ENCODE results near the gene GNA12.
A peak's percentile ranks its signal among the peaks of the same experiment; 100 is the strongest.
"Not testable (repeated sequence)": the region's sequence is repeated elsewhere in the genome, so short reads cannot be mapped to it uniquely, and the experiment has no call there.

GNA12 gene

DNA sequence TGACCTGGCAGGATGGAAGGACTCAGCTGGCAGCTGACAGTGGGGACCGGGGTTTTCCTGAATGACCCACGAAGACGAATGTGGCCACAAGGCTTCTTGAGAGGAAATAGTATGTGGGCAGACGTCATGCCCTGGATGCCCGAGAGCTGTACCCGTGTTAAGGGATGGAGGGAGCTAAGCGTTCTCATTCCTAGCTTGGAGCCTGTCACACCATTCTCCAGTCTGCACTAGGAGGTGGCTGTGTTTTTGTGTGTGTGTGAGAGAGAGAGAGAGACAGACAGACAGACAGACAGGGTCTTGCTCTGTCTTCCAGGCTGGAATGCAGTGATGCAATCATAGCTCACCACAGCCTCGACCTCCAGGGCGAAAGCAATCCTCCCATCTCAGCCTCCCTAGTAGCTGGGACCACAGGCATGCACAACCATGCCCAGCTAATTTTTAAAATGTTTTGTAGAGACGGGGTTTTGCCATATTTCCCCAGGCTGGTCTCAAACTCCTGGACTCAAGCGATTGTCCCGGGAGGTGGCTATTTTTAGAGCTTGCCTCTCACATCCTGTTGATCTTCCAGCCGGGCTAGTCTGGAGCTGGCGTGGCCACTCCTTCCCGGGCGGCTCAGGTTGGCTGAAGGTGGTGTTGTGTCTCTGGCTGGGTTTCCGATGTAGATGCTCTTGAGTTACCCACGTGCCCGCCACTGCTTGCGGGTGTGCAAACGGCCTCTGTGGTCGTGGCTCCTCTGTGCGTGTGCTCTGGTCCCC is 154.0 kb downstream of the GNA12 start:
- DNase-seq (ENCODE audit: low spot score): no peak

DNA sequence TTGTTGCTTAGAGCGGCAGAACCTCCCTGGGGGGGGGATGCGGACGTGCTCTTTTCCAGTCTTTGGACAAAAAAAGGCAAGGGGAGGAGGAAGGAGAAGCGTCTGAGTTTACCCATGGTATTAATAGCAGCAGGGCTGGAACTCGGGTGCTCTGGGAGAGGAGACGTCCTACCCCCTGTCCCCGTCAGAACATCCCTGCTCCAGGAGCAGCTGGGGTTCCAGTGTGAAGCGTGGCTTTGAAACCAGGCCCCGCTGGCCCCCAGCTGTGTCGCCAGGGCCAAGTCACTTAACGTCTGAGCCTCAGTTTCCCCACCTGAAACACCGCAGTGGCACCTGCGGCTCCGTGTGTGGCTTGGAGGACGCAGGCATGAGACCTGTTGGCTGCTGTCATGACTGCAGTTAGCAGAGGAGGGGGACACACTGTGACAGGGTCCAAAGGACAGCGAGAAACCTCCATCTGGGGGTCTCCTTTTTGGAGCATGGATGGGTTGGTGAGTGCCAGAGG is 154.7 kb downstream of the GNA12 start:
- DNase-seq (ENCODE audit: low spot score): no peak

DNA sequence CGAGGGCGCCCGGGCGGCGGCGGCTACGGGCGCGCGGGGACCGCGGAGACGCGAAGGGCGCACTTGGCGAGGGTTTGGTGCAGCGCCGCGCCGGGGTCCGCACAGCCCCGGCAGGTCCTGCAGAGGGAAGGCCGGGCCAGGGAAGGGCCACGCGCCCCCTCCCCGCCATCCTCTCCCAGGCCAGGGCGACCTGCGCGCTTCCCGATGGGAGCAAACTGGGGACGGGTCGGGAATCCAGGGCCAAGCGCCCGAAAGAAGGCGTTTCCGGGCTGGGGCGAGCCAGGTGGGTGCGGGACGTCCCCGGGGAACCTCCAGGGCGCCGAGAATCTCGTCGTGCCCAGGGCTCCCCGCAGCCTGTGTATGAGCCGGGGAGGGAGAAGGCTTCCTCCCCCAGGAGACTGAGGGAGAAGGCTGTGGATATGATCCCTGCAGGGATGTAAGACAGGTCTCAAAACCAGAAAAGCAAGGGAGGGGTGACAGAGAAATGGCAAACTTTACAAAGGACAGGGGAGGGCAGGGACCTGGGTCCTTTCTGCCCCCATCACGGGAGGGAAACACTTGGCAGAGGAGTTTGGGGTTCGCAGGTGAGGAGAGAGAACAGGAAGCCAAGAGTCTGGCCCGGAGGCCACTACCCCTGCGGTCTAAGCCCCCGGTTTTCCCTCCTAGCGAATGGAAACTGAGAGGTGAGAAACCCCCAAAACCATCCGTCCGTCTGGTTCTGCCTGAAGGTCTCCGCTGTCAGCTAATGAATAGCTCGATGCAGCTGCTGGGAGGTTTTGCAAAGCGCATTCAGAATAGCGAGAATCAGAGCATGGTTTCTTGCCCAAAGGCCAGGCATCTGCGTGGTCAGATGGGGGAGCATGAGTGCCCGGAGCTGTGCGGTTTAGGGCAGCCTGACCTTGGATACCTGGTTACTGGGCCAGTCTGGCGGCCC is 155.4 kb downstream of the GNA12 start:
- DNase-seq (ENCODE audit: low spot score): no peak

DNA sequence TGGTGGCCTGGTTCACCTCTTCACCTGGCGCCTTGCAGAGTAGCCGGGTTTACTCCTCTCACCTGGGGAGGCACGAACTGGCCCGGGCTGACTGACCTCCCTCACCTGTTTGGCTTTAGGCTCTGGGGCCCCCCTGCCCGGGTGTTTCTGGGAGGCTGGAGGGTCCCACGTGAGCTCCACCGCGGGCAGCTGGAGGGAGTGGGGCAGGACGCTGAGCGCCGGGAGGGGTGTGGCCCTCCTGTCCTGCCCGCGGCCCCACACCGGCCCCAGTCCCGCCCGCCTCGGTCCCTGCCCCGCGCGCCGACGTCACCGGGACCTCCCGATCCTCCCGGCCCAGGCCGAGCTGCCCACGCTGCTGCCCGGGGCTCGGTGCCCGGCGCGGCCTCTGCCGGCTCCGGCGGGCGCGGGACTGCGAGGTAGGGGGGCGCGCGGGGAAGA is 156.2 kb downstream of the GNA12 start, which contains the start of gene AMZ1:
TSS of gene AMZ1 (plus strand) at position 322 of the 438 bp plus-strand sequence. CDS start 12,250 bp downstream, outside the sequence.
- DNase-seq (ENCODE audit: low spot score): no peak

DNA sequence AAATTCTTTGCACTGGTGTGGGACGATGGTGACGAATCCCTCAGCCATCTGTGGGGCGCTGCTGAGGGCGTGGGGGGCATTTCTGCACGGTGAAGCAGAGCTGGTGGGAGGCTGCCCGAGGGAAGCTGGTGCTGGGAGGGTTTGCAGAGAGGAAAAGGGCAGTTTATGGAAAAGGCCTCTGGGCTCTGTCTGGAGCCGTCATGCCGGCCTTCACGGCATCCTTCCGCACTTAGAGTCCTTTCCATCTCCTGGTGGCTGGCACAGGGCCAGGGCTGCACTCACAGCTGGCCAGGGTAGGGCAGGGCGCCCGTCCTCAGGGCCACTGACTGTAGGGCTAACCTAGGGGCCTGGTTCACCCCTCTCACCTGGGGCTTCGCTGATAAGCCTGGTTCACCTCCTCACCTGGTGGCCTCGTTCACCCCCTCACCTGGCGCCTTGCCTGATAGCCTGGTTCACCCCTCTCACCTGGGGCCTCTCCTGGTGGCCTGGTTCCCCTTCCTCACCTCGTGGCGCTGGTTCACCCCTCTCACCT is 156.7 kb downstream of the GNA12 start:
- no peak for DNase-seq (ENCODE audit: low spot score)

DNA sequence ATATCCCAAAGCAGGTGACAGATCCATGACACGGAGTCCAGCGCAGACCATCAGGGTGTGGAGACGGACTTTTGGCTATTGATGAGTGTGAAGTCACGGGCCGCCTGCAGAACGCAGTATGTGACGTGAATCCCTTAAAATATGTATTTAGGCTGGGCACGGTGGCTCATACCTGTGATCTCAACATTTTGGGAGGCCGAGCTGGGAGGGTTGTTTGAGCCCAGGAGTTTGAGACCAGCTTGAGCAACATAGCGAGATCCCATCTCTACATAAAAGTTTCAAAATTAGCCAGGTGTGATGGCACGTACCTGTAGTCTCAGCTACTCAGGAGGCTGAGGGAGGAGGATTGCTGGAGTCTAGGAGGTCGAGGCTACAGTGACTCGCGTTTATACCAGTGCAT is 158.0 kb downstream of the GNA12 start:
- no peak for DNase-seq (ENCODE audit: low spot score)

DNA sequence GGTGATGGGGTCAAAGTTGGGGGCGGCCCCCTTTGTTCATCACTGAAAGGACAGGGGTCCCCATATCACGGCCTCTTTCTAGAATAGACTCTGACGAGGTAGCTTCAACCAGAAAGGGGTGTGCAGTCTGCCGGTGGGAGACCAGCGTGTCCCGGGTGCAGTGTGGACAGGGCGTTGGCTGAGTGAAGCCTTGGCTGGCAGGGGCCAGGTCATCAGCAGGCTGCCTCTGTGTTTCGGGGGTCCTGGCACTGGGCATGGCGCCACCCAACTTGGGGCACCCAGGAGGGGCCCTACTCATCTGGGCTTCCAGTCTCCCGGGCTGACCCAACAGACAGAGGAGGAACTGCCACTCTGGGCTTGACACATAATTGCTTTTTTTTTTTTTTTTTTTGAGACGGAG is 159.6 kb downstream of the GNA12 start:
- no peak for DNase-seq (ENCODE audit: low spot score)

DNA sequence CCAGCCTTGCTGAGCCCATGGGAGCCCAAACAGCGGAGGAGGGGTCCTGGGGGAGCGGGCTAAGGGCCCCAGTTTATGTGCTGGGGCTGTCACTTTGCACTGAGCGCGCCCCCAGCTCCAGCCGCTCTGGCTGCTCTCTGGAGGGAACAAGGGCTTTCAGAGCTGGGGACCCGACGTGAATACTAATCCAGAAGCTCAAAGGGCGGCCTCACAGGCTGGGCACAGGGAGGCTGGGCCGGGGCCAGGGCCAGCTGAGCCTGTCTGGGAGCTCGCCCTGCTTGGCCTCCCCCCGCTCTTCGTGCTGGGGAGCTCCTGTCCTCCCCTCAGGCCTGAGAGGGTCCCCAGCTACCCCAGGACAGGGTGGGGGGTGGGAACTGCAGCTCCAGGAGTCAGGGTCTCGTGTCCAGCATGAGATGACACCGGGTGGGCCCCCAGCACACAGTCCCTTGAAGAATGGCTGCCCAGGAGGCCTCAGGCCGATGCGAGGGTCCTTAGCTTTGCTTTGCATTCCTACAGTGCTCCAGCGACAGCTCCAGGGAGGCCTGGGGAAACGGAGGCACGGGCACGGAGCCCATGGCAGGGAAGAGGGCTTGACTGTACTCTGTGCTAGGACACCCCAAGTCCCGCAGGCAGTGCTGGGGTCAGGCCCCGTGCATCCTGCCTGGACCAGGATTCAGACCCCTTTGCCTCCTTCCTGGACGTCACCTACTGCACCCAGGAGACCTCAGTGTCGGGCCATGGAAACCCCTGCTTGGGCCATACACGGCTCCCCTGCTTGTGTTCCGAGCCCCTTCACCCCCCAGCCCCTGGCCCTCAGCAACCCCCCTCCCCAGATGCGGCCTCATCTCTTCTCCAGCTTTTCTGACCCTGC is 161.9 kb downstream of the GNA12 start:
- DNase-seq (ENCODE audit: low spot score): no peak

DNA sequence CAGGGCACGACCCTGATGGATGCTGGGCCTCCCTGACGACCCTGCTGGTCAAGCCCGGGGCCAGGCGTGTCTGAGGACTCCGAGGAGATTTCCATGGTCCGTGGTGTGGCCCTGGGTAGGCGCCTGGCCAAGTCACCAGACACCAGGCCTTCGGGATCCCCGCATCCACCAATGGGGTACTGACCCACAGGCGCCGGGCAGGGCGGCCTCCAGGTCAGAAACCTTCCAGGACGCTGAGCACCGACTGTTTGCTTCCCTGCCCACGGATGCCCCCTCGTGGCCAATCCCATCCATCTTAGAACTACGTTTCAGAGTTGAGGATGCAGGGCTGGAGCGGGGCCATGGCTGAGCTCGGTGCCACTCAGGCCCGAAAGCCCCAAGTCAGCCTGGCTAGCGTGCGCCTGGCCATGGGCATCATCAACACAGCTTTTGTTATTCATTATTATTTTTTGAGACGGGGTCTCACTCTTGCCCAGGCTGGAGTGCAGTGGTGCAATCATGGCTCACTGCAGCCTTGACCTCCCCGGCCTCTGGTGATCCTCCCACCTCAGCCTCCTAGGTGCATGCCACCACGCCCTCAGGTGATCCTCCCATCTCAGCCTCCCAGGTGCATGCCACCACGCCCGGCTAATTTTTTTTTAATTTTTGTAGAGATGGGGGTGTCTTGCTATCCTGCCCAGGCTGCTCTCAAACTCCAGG is 163.2 kb downstream of the GNA12 start:
- peak; percentile 78 for DNase-seq (ENCODE audit: low spot score)

DNA sequence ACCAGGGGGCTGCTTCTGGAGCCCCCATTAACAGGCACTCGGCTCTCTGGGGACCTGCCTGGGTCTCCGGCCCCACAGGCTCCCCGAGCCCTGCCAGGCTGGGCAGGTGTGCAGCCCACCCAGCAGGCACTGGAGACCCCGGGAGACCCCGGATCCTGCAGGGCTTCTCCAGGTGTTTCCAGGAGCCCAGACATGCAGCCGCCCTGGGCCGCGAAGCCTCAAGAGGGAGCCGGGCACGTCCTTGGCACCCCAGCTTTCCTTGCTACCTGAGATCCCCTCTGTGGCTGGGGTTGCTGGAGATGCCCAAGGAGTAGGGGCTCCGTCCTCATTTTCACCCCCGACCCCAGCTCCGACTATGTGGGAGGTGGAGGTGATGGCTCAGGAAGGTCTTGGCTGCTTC is 163.9 kb downstream of the GNA12 start:
- DNase-seq (ENCODE audit: low spot score): no peak

DNA sequence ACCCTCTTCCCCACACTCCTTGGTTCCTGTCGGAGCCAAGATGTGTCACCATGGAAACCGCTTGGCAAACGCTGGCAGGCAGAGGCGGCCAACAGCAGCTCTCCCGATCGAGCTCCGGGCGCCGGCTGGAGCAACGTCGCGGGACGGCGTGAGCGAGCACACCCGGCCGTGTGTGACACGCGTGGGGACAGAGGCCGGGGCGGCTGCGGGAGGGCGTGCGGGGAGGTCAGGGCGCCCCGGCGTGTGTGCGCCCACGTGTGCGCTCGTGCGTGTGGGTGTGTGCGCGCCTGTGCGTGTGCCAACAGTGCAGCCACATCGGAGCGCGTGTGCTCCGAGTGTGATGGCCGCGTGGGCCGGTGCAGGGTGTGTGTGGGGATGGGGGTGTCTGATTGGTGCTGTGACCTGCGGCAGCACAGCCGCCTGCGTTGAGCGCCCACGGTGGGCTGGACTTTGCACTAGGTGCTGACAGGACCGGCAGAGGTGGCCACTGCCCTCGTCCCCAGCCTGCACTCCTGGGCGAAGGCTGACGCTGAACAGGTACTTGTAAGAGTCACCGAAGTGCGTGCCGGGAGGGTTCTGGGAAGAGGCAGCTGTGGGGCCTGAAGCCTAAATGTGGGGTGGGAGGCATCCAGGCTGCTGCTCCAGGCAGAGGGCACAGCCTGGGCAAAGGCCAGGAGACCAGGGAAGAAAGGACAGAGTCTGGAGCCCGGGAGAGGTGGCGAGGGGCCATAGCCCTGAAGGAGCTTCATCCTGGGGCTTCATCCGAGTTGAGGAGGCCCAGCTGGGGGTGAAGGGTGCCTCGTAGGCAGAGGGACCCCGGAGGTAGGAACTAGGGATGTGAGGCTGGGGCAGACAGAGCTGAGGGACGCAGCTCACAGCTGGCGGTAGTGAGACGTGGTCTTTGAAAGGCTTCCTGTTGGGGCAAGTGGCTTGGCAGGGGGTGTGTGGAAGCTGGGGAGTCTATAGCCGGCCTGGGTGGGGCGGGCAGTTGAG is 164.7 kb downstream of the GNA12 start:
- not testable (repeated sequence) for DNase-seq (ENCODE audit: low spot score)

DNA sequence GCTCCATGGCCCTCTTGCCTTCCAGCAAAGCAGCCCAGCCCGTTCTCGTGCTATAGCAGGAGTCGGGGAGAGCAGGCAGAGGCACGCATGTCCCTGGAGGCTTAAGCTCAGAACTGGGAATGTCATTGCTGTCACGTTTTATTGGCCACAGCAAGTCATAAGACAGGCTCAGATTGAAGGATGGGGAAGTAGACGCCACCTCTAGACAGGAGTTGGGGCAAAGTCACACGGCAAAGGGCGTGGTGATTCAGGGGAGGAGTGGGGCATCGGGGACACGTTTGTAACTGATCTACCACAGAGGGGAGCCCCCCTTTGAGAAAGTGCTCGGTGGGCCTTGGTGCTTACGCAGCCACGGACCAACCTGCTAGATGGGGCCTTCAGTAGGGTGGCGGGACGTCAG is 165.7 kb downstream of the GNA12 start:
- not testable (repeated sequence) for DNase-seq (ENCODE audit: low spot score)

Measured in NAMALWA (cell line).